Keratinocyte (primary cell): Measurements from ENCODE around the gene ZDHHC9. TPM values are rescaled to one million over a fixed set of nuclear protein-coding genes. Genes with fewer than 3 reads are reported as not detected.

Experiments
- DNase-seq: peaks from one replicate; pipeline ENCODE4 v3.0.0-alpha.2; 2011; ENCODE audit warnings: low read depth, missing footprints, low spot score
- FAIRE-seq: peaks from 2 replicates; lab custom pipeline; 2011; peaks lifted over from hg19 to GRCh38; lab: Jason Lieb, UNC
- H2AFZ ChIP-seq: 2 replicates; pipeline ENCODE4 v1.6.0; 2012; ENCODE audit warnings: low read length, control low read depth, inconsistent platforms; ENCODE audit not compliant: control insufficient read depth
- H3K27ac ChIP-seq: 2 replicates; pipeline ENCODE4 v1.5.1; 2011; ENCODE audit warnings: low read length; ENCODE audit not compliant: control insufficient read depth, insufficient read depth
- H3K27me3 ChIP-seq: 3 replicates; pipeline ENCODE4 v1.6.0; 2011; ENCODE audit warnings: low read length; ENCODE audit not compliant: control insufficient read depth, insufficient read depth; ENCODE audit errors: extremely low read depth
- H3K36me3 ChIP-seq, 2 experiments: 2 replicates in 1 of 2; 3 replicates in 1 of 2; pipeline ENCODE4 v1.5.1; 2011; ENCODE audit warnings: low read length in 2 of 2, mild to moderate bottlenecking in 1 of 2; ENCODE audit not compliant: control insufficient read depth in 2 of 2, insufficient read depth in 2 of 2; ENCODE audit errors: extremely low read depth in 1 of 2
- H3K4me1 ChIP-seq: 3 replicates; pipeline ENCODE4 v1.5.1; 2011; ENCODE audit warnings: low read length; ENCODE audit not compliant: control insufficient read depth, insufficient read depth; ENCODE audit errors: extremely low read depth
- H3K4me2 ChIP-seq: 3 replicates; pipeline ENCODE4 v1.6.0; 2011; ENCODE audit warnings: low read depth, low read length; ENCODE audit not compliant: control insufficient read depth, insufficient read depth; ENCODE audit errors: extremely low read depth
- H3K4me3 ChIP-seq, 3 experiments: fragments of 200-600 bp in 1 of 3; sonication (generic) in 1 of 3; 2 replicates in 2 of 3; 3 replicates in 1 of 3; pipeline ENCODE4 v1.5.1; 2011 to 2016; ENCODE audit warnings: low read length in 3 of 3, mild to moderate bottlenecking in 3 of 3, control low read depth in 2 of 3, inconsistent platforms in 1 of 3, low read depth in 1 of 3, mixed read lengths in 1 of 3, mixed run types in 1 of 3, moderate library complexity in 1 of 3; ENCODE audit not compliant: control insufficient read depth in 2 of 3, insufficient read depth in 2 of 3; ENCODE audit errors: extremely low read depth in 1 of 3
- H3K79me2 ChIP-seq: 2 replicates; pipeline ENCODE4 v1.6.0; 2012; ENCODE audit warnings: low read length; ENCODE audit not compliant: control insufficient read depth, insufficient read depth
- H3K9ac ChIP-seq: 3 replicates; pipeline ENCODE4 v1.6.0; 2011; ENCODE audit warnings: low read length; ENCODE audit not compliant: control insufficient read depth, insufficient read depth; ENCODE audit errors: extremely low read depth
- H3K9me1 ChIP-seq: 3 replicates; pipeline ENCODE4 v1.6.0; 2011; ENCODE audit warnings: low read length; ENCODE audit not compliant: control insufficient read depth, insufficient read depth; ENCODE audit errors: extremely low read depth
- H3K9me3 ChIP-seq: 2 replicates; pipeline ENCODE4 v1.5.1; 2012; ENCODE audit warnings: low read depth, low read length; ENCODE audit not compliant: control insufficient read depth
- H4K20me1 ChIP-seq: 3 replicates; pipeline ENCODE4 v1.6.0; 2011; ENCODE audit warnings: low read length; ENCODE audit not compliant: control insufficient read depth, insufficient read depth; ENCODE audit errors: extremely low read depth
- EZH2 ChIP-seq: IDR thresholded peaks from one replicate; pipeline ENCODE4 v1.6.1; 2012; ENCODE audit warnings: inconsistent platforms, mild to moderate bottlenecking, low read length, moderate library complexity
- dilution Hi-C: fragments of 300-500 bp; cut with MboI; formaldehyde crosslinking; loops from one replicate; pipeline ENCODE4 v1.7.0; 2020; ENCODE audit warnings: low sequenced_read_pairs; ENCODE audit not compliant: extremely low pct_ligation_motif_present
- polyA plus RNA-seq, 5 experiments: library from polyadenylated mRNA; depleted of rRNA in 3 of 5; stranded (reverse) in 3 of 5; stranded (forward) in 1 of 5; unstranded in 1 of 5; fragments of >200 nt; gene quantifications; 1 replicate in 1 of 5; 2 replicates in 3 of 5; 3 replicates in 1 of 5; pipeline versions ENCODE4 v1.2.1 to v1.2.3, GENCODE V29; 2011 to 2012; ENCODE audit warnings: missing spikeins in 2 of 5, low read depth in 1 of 5, low replicate concordance in 1 of 5
- TF ChIP-seq, protein P1 (sequence below), 3 experiments: IDR thresholded peaks in 1 of 3; conservative IDR thresholded peaks in 1 of 3; optimal IDR thresholded peaks in 1 of 3; 2 replicates in 2 of 3; 3 replicates in 1 of 3; pipeline versions ENCODE3 to v1.5.1; 2011; ENCODE audit warnings: low read length in 3 of 3, mild to moderate bottlenecking in 3 of 3, moderate library complexity in 2 of 3, control low read depth in 1 of 3, inconsistent platforms in 1 of 3; ENCODE audit not compliant: insufficient read depth in 2 of 3; ENCODE audit errors: extremely low read depth in 1 of 3

ZDHHC9 gene
- polyA plus RNA-seq, 1 donor (not counting 4 experiments of a cell fraction or from before 2014, with no cell fraction given): 30.0 TPM

DNA sequence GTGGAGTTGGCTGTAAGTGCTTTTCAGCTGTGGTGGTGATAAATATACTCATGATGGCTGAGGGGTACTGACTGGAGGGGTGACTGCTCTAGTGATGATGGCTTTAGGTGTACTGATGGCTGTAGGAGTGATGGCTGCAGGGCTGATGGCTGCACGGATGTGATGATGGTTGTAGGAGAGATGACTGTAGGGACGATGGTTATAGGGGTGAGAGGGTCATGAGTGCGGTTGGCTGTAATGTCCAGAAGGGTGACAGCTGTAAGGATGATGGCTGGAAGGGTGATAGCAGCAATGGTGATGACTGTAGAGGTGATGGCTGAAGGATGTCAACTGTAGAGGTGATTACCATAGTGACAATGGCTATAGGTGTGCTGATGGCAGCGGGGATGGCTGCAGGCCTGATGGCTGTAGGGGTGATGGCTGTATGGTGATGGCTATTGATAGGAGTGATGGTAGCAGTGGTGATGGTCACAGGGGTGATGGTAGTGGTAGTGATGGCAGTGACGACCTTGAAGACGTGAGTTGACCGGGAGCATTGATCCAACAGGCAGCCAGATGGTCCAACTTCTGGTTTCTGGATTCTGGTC lies 64.5 kb downstream of the ZDHHC9 start:
- no peak for FAIRE-seq

DNA sequence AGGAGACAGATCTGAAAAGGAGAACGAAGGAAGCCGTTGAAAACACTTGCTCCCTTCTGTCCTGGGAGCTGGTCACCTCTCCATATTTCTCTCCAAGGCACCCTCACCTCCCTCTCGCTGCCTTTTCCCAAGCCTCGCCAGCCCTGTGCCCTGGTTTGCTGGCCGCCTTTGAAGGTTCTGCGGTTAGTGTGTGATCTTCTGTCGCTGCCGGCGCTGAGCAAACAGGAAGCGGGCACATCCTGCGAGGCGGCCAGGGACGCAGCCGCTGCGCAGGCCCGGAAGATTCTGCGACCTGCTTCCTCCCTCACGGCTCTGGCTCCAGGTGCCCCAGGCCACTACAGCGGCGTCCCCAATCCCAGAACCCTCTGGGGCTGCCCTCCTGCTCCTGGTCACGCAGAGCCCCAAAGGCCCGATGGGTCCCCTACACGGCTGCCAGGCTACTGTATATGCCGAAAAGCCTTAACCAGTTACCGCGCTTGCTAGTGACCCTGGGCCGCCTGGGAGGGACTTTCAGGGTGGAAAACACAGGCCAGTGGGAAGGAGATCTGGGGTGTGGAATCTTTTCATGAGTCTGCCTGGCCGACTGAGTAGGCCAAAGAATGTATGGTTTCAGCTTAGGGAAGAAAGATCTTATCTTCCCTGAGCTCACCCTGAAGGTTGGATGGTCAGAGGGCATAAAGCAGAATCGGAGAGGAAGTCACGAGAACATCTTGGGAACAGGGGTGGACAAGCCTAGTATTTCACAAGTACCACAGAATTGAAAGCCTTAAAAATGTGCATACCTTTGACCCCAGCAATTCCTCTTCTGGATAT lies 66.3 kb downstream of the ZDHHC9 start:
- Histone ChIP-seq H3K4me3 (no peak overlapping the region), H2AFZ (no peak overlapping the region), H3K27me3 (peaks cover 6% of the 10 kb centered on the region), H3K9me1 (no peaks in the 10 kb centered on the region), H3K27ac (no peak overlapping the region), H3K4me2 (no peak overlapping the region), H4K20me1 (no peaks in the 10 kb centered on the region), H3K4me1 (no peaks in the 10 kb centered on the region), H3K9ac (no peak overlapping the region), H3K9me3 (no peaks in the 10 kb centered on the region), H3K79me2 (no peaks in the 10 kb centered on the region), H3K36me3 (no peaks in the 10 kb centered on the region)
- DNase-seq: no peak
- no peak for FAIRE-seq
- TF ChIP-seq EZH2: no peak
- TF ChIP-seq, protein P1, sequence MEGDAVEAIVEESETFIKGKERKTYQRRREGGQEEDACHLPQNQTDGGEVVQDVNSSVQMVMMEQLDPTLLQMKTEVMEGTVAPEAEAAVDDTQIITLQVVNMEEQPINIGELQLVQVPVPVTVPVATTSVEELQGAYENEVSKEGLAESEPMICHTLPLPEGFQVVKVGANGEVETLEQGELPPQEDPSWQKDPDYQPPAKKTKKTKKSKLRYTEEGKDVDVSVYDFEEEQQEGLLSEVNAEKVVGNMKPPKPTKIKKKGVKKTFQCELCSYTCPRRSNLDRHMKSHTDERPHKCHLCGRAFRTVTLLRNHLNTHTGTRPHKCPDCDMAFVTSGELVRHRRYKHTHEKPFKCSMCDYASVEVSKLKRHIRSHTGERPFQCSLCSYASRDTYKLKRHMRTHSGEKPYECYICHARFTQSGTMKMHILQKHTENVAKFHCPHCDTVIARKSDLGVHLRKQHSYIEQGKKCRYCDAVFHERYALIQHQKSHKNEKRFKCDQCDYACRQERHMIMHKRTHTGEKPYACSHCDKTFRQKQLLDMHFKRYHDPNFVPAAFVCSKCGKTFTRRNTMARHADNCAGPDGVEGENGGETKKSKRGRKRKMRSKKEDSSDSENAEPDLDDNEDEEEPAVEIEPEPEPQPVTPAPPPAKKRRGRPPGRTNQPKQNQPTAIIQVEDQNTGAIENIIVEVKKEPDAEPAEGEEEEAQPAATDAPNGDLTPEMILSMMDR (optimal IDR thresholded peaks at IDR 0.05 in 1 of 3, IDR thresholded peaks at IDR 0.05 in 1 of 3, conservative IDR thresholded peaks at IDR 0.05 in 1 of 3; ENCODE audit: extremely low read depth in 1 of 3, insufficient read depth in 2 of 3, low read length in 3 of 3): no peak
- dilution Hi-C loops: no loop called here

More for the DNA sequence above, 64.5 kb downstream of the ZDHHC9 start:
- Histone ChIP-seq H3K9me1 (no peaks in the 10 kb centered on the region), H3K9me3 (no peaks in the 10 kb centered on the region), H3K79me2 (no peaks in the 10 kb centered on the region), H3K9ac (no peak overlapping the region), H3K27me3 (peaks cover 6% of the 10 kb centered on the region), H3K4me1 (no peaks in the 10 kb centered on the region), H3K4me3 (no peak overlapping the region), H4K20me1 (no peaks in the 10 kb centered on the region), H3K27ac (no peak overlapping the region), H3K36me3 (no peaks in the 10 kb centered on the region), H2AFZ (no peak overlapping the region), H3K4me2 (no peak overlapping the region)
- TF ChIP-seq, protein P1 (optimal IDR thresholded peaks at IDR 0.05 in 1 of 3, IDR thresholded peaks at IDR 0.05 in 1 of 3, conservative IDR thresholded peaks at IDR 0.05 in 1 of 3; ENCODE audit: extremely low read depth in 1 of 3, insufficient read depth in 2 of 3, low read length in 3 of 3): no peak
- TF ChIP-seq EZH2: no peak
- dilution Hi-C loops: no loop called here
- no peak for DNase-seq
